K562 (cell line): ENCODE data around the gene DTWD2. TPM values are rescaled to one million over a fixed set of nuclear protein-coding genes. Genes with fewer than 3 reads are reported as not detected.
A peak's percentile ranks its signal among the peaks of the same experiment; 100 is the strongest.

ENCODE experiments used
- RAD21 ChIP-seq, 2 experiments: fragments of 250-450 bp in 1 of 2; fragments of 450-650 bp in 1 of 2; sonication (Bioruptor Pico) in 1 of 2; formaldehyde crosslinking in 1 of 2; IDR thresholded peaks in 1 of 2; conservative IDR thresholded peaks in 1 of 2; 2 replicates each; pipeline versions ENCODE4 v1.4.0 to v1.8.0; 2020 to 2022; ENCODE audit warnings: mild to moderate bottlenecking in 2 of 2, moderate library complexity in 1 of 2
- polyA plus RNA-seq, 8 experiments: library from polyadenylated mRNA; depleted of rRNA in 4 of 8; stranded (reverse) in 5 of 8; unstranded in 3 of 8; fragments of >200 nt; fragmentation: Nextera tagmentation in 2 of 8; fragmentation: Illumina TruSeq in 1 of 8; extraction: Ambion mirVana in 2 of 8; extraction: Trizol in 1 of 8; gene quantifications; 2 replicates each; pipeline versions ENCODE4 v1.2.1 to v1.2.3, GENCODE V29; 2011 to 2014; ENCODE audit warnings: inconsistent platforms in 1 of 8, missing spikeins in 1 of 8
- total RNA-seq, 7 experiments: library from RNA; depleted of rRNA in 6 of 7; stranded (reverse); fragments of >200 nt in 6 of 7; fragmentation: Illumina TruSeq in 2 of 7; extraction: Trizol in 2 of 7; gene quantifications; 2 replicates each; pipeline versions ENCODE4 v1.2.1 to v1.2.3, GENCODE V29; 2011 to 2021; ENCODE audit warnings: low replicate concordance in 1 of 7
- TF ChIP-seq, protein P1 (sequence below), 2 experiments: fragments of 450-650 bp; formaldehyde crosslinking in 1 of 2; IDR thresholded peaks; 2 replicates each; pipeline versions ENCODE4 v1.4.0 to v1.6.1; 2014 to 2020; ENCODE audit warnings: mild to moderate bottlenecking in 2 of 2, borderline replicate concordance in 1 of 2, low read depth in 1 of 2
- TF ChIP-seq, protein P2 (sequence below), 3 experiments: IDR thresholded peaks in 2 of 3; conservative IDR thresholded peaks in 1 of 3; 2 replicates each; pipeline ENCODE4 v1.5.1; 2011 to 2012; ENCODE audit warnings: low read length in 3 of 3, mild to moderate bottlenecking in 3 of 3, control low read depth in 2 of 3, improper control_type of control experiment in 1 of 3, inconsistent platforms in 1 of 3, low read depth in 1 of 3, mixed read lengths in 1 of 3, moderate library complexity in 1 of 3; ENCODE audit not compliant: insufficient read depth in 2 of 3

Gene DTWD2
- total and polyA plus RNA-seq, 9 of the 15 experiments (the other 6 are each of a cell fraction or from before 2014, with no cell fraction given), result 0.99 to 10.8 (median 4.1) TPM

DNA sequence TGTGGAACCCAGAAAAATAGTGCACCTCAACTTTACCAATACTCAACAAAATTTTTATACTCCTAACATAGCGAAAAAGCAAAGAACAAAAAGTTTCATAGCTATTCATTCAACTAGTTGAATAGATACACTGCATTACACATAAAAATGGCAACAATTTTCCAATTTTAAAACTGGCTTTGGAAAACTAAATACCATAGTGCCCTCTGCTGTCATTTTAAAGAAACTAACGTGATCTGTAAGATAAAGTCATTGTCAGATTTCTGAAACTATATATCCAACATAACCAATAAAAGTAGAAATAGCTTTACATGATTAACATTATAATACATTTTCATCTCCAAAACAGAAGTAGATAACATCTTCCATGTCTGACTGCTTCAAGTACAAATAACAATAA is 31.6 kb downstream of the DTWD2 start (continued):
- TF ChIP-seq, protein P1, sequence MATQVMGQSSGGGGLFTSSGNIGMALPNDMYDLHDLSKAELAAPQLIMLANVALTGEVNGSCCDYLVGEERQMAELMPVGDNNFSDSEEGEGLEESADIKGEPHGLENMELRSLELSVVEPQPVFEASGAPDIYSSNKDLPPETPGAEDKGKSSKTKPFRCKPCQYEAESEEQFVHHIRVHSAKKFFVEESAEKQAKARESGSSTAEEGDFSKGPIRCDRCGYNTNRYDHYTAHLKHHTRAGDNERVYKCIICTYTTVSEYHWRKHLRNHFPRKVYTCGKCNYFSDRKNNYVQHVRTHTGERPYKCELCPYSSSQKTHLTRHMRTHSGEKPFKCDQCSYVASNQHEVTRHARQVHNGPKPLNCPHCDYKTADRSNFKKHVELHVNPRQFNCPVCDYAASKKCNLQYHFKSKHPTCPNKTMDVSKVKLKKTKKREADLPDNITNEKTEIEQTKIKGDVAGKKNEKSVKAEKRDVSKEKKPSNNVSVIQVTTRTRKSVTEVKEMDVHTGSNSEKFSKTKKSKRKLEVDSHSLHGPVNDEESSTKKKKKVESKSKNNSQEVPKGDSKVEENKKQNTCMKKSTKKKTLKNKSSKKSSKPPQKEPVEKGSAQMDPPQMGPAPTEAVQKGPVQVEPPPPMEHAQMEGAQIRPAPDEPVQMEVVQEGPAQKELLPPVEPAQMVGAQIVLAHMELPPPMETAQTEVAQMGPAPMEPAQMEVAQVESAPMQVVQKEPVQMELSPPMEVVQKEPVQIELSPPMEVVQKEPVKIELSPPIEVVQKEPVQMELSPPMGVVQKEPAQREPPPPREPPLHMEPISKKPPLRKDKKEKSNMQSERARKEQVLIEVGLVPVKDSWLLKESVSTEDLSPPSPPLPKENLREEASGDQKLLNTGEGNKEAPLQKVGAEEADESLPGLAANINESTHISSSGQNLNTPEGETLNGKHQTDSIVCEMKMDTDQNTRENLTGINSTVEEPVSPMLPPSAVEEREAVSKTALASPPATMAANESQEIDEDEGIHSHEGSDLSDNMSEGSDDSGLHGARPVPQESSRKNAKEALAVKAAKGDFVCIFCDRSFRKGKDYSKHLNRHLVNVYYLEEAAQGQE (IDR thresholded peaks at IDR 0.05; ENCODE audit: borderline replicate concordance), result peak; percentile 65; the same call in 1 of the 2 replicates
- TF ChIP-seq, protein P1 (CRISPR knock-in tag; IDR thresholded peaks at IDR 0.05; ENCODE audit: low read depth), result no peak
- peak; percentile 77 to 87 for TF ChIP-seq RAD21 (CRISPR knock-in tag; conservative IDR thresholded peaks at IDR 0.05 in 1 of 2, IDR thresholded peaks at IDR 0.05 in 1 of 2)
- TF ChIP-seq, protein P2, sequence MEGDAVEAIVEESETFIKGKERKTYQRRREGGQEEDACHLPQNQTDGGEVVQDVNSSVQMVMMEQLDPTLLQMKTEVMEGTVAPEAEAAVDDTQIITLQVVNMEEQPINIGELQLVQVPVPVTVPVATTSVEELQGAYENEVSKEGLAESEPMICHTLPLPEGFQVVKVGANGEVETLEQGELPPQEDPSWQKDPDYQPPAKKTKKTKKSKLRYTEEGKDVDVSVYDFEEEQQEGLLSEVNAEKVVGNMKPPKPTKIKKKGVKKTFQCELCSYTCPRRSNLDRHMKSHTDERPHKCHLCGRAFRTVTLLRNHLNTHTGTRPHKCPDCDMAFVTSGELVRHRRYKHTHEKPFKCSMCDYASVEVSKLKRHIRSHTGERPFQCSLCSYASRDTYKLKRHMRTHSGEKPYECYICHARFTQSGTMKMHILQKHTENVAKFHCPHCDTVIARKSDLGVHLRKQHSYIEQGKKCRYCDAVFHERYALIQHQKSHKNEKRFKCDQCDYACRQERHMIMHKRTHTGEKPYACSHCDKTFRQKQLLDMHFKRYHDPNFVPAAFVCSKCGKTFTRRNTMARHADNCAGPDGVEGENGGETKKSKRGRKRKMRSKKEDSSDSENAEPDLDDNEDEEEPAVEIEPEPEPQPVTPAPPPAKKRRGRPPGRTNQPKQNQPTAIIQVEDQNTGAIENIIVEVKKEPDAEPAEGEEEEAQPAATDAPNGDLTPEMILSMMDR (IDR thresholded peaks at IDR 0.05 in 2 of 3, conservative IDR thresholded peaks at IDR 0.05 in 1 of 3; ENCODE audit: insufficient read depth in 2 of 3, low read depth in 1 of 3, low read length in 3 of 3), result peak in 2 of 3 experiments; percentile 23 to 67; a peak in 3 of 6 replicates
